Chondrocyte (in vitro differentiated cells): ENCODE measurements around the gene HCFC1. TPM values are rescaled to one million over a fixed set of nuclear protein-coding genes. Genes with fewer than 3 reads are reported as not detected.

Experiments used
- DNase-seq: peaks from one replicate; pipeline ENCODE4 v3.0.0; 2021; ENCODE audit warnings: mixed read lengths, low spot score
- H3K27ac Mint-ChIP-seq: one replicate; pipeline ENCODE4 v1.8.0; 2021; ENCODE audit warnings: mild to moderate bottlenecking, moderate library complexity, mixed read lengths; ENCODE audit not compliant: unreplicated experiment
- H3K27me3 Mint-ChIP-seq: 2 replicates; pipeline ENCODE4 v1.8.0; 2021; ENCODE audit warnings: low read depth, mixed read lengths
- H3K36me3 Mint-ChIP-seq: 2 replicates; pipeline ENCODE4 v1.8.0; 2021; ENCODE audit warnings: low read depth, mixed read lengths
- H3K4me1 Mint-ChIP-seq: 2 replicates; pipeline ENCODE4 v1.8.0; 2021; ENCODE audit warnings: low read depth, mild to moderate bottlenecking, mixed read lengths
- H3K4me3 Mint-ChIP-seq: one replicate; pipeline ENCODE4 v1.8.0; 2021; ENCODE audit warnings: mild to moderate bottlenecking, moderate library complexity, mixed read lengths; ENCODE audit not compliant: unreplicated experiment
- H3K9me3 Mint-ChIP-seq: 2 replicates; pipeline ENCODE4 v1.8.0; 2021; ENCODE audit warnings: low read depth, mixed read lengths
- CTCF ChIP-seq: fragments of 200-600 bp; sonication (generic); IDR thresholded peaks from 2 replicates; pipeline ENCODE4 v1.5.0; 2021; ENCODE audit warnings: antibody characterized with exemption, mild to moderate bottlenecking, moderate library complexity
- total RNA-seq: library from RNA; stranded (reverse); gene quantifications from 3 replicates; pipeline ENCODE4 v1.2.1, GENCODE V29; 2021

Gene HCFC1
- total RNA-seq, 1 donor from 2014 or later, result 67.2 TPM

- no peaks in the 10 kb centered on the region for H3K27me3 Mint-ChIP-seq
- H3K36me3 Mint-ChIP-seq, result no peaks in the 10 kb centered on the region
- H3K4me3 Mint-ChIP-seq, result no peak overlapping the region
- no peaks in the 10 kb centered on the region for H3K9me3 Mint-ChIP-seq
- peak overlapping the region; percentile 74 for H3K27ac Mint-ChIP-seq
- TF ChIP-seq CTCF, result no peak
- peaks cover 22% of the 10 kb centered on the region for H3K4me1 Mint-ChIP-seq
- DNase-seq, result no peak
Observed at GRCh38 chrX:153974726-153975286, 3.2 kb upstream of the HCFC1 start.

- no peak for TF ChIP-seq CTCF
- Mint-ChIP-seq H3K36me3 (no peaks in the 10 kb centered on the region), H3K4me3 (peak overlapping the region; percentile 77), H3K27ac (peak overlapping the region; percentile 85), H3K27me3 (no peaks in the 10 kb centered on the region), H3K9me3 (no peaks in the 10 kb centered on the region), H3K4me1 (peaks cover 27% of the 10 kb centered on the region)
- peak; percentile 89 for DNase-seq
Observed at GRCh38 chrX:153974003-153974725, 2.5 kb upstream of the HCFC1 start.

GRCh38 chrX:153973127-153974002 lies 1.7 kb upstream of the HCFC1 start:
- no peak for TF ChIP-seq CTCF
- Mint-ChIP-seq H3K4me1 (peaks cover 35% of the 10 kb centered on the region), H3K4me3 (peak overlapping the region; percentile 77), H3K27ac (peak overlapping the region; percentile 85), H3K9me3 (no peaks in the 10 kb centered on the region), H3K36me3 (no peaks in the 10 kb centered on the region), H3K27me3 (no peaks in the 10 kb centered on the region)
- DNase-seq, result no peak

- no peaks in the 10 kb centered on the region for H3K36me3 Mint-ChIP-seq
- H3K27me3 Mint-ChIP-seq, result no peaks in the 10 kb centered on the region
- peak within 1 kb of the TSS; percentile 100 for H3K4me3 Mint-ChIP-seq
Observed at GRCh38 chrX:153972368-153973126, 929 bp upstream of the HCFC1 start, which contains the start of gene TMEM187. Gene TMEM187, plus strand, starts transcription at chrX:153972754. Its CDS starts 9,309 bp downstream, at chrX:153982063.

More at GRCh38 chrX:153972368-153973126, 929 bp upstream of the HCFC1 start, which contains the start of gene TMEM187:
- peak; percentile 21 for TF ChIP-seq CTCF
- peak; percentile 97 for DNase-seq
- Mint-ChIP-seq H3K4me1 (peaks cover 44% of the 10 kb centered on the region), H3K9me3 (no peaks in the 10 kb centered on the region), H3K27ac (peak within 1 kb of the TSS; percentile 100)
